Retinal pigment epithelial cell (primary cell): ENCODE measurements around the gene SGTB.
"Not testable (repeated sequence)": the region's sequence is repeated elsewhere in the genome, so short reads cannot be mapped to it uniquely, and the experiment has no call there.

ENCODE experiments used
- DNase-seq: peaks from one replicate; pipeline ENCODE4 v3.0.0-alpha.2; 2010; ENCODE audit warnings: low read depth
- H3K4me3 ChIP-seq: 2 replicates; pipeline ENCODE4 v1.5.1; 2011; ENCODE audit warnings: mild to moderate bottlenecking, low read length, control low read depth, moderate library complexity
- TF ChIP-seq, protein P1 (sequence below): conservative IDR thresholded peaks from 2 replicates; pipeline ENCODE4 v1.5.1; 2011; ENCODE audit warnings: low read depth, low read length, control low read depth, inconsistent platforms

Gene SGTB

DNA sequence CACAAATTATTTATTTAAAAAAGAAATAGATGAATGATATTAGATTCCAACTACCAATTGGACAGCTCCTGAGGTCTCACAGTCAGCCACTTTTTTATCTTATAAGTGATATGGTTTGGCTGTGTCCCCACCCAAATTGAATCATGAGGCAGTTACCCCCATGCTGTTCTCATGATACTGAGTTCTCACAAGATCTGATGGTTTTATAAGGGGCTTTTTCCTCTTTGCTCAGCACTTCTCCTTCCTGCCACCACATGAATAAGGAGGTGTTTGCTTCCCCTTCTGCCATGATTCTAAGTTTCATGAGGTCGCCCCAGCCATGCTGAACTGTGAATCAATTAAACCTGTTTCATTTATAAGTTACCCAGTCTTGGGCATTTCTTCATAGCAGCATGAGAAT is 13.0 kb upstream of the SGTB start:
- TF ChIP-seq, protein P1, sequence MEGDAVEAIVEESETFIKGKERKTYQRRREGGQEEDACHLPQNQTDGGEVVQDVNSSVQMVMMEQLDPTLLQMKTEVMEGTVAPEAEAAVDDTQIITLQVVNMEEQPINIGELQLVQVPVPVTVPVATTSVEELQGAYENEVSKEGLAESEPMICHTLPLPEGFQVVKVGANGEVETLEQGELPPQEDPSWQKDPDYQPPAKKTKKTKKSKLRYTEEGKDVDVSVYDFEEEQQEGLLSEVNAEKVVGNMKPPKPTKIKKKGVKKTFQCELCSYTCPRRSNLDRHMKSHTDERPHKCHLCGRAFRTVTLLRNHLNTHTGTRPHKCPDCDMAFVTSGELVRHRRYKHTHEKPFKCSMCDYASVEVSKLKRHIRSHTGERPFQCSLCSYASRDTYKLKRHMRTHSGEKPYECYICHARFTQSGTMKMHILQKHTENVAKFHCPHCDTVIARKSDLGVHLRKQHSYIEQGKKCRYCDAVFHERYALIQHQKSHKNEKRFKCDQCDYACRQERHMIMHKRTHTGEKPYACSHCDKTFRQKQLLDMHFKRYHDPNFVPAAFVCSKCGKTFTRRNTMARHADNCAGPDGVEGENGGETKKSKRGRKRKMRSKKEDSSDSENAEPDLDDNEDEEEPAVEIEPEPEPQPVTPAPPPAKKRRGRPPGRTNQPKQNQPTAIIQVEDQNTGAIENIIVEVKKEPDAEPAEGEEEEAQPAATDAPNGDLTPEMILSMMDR: no peak
- H3K4me3 ChIP-seq: no peak overlapping the region
- DNase-seq: no peak

DNA sequence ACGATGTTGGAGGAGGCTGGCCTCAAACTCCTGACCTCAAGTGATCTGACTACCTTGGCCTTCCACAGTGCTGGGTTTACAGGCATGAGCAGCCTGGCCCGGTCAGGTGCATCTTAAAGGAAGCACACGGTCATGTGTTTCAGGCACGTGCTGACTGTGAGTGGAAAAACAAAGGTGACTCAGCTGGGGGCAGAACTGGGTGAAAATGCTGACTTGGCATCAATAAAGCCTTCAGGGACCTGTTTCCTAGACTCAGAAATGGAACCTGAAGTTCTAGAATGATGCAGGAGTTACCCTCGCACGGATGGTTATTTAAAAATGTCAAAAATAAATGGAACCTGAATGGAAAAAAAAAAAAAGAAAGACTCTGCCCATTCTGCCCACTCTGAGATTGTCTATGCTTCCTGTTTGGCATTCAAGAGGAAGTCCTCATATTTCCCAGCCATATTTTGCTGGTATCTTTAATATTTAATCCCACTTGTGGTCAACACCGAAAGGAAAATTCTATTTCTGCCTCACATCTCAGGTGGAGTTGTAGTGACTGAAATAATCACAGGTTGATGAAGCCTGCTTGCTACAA is 12.4 kb upstream of the SGTB start:
- H3K4me3 ChIP-seq, DNase-seq: not testable (repeated sequence)

DNA sequence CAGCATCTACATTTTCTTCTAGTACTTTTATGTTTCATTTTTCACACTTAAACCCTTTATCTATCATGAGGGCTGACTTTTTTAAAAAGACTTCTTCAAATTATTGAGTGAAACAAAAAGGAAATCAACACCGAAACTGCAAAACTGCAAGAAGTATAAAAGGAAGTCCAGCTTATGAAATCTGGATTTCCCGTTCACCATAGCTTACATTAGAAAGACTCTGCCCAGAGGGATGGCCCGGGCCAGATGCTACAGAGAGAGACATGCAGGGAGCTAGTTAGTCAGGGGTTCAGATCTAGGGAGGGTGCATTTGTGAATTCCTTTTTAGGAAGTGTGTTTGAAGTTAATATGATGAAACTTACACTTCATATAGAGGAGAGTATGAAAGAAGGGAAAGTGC is 10.1 kb upstream of the SGTB start:
- not testable (repeated sequence) for H3K4me3 ChIP-seq, DNase-seq

GRCh38 chr5:65730910-65731309 is 9.0 kb upstream of the SGTB start:
- TF ChIP-seq, protein P1: no peak
- H3K4me3 ChIP-seq: no peak overlapping the region
- no peak for DNase-seq

- no peak overlapping the region for H3K4me3 ChIP-seq
- TF ChIP-seq, protein P1: no peak
- no peak for DNase-seq
Measured at GRCh38 chr5:65728218-65728617, 6.3 kb upstream of the SGTB start.

DNA sequence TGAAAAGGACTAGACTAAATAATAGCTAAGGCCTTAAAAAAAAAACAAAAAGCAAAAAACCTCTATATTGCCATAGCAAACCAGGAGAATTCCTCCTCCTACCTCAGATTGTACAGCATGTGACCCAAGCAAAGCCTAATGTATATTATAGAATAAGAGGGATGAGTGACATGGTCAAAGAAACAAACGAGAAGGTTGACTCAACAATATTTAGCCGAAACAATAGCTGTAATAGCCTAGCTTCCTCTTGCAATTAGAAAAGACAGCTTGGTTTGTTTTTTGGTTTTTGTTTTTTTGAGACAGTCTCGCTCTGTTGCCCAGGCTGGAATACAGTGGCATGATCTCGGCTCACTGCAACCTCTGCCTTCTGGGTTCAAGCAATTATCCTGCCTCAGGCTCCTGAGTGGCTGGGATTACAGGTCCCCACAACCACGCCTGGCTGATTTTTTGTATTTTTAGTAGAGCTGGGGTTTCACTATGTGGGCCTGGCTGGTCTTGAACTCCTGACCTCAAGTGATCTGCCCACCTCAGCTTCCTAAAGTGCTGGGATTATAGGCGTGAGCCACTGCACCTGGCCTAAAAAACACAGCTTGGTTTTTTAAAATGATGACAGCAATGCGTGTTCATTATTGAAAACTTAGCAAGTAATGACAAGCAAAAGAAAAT is 5.7 kb upstream of the SGTB start:
- DNase-seq: no peak
- no peak overlapping the region for H3K4me3 ChIP-seq
- TF ChIP-seq, protein P1: no peak

GRCh38 chr5:65722575-65723403 is 880 bp upstream of the SGTB start:
- no peak for DNase-seq
- TF ChIP-seq, protein P1: no peak
- H3K4me3 ChIP-seq: peak overlapping the region; percentile 56
